H9 (cell line): Measurements from ENCODE around the gene CACNA1F. TPM values are rescaled to one million over a fixed set of nuclear protein-coding genes. Genes with fewer than 3 reads are reported as not detected.
A peak's percentile ranks its signal among the peaks of the same experiment; 100 is the strongest.

ENCODE experiments used
- DNase-seq: peaks from one replicate; pipeline ENCODE4 v3.0.0-alpha.2; 2017
- H2AFZ ChIP-seq: one replicate; pipeline ENCODE4 v1.6.1; 2013; ENCODE audit warnings: mild to moderate bottlenecking, low read length, control low read depth, moderate library complexity
- H2AK5ac ChIP-seq: 2 replicates; pipeline ENCODE4 v1.6.1; 2013; ENCODE audit warnings: low read length, control low read depth, mixed read lengths; ENCODE audit not compliant: insufficient read length
- H2BK120ac ChIP-seq: one replicate; pipeline ENCODE4 v1.6.1; 2013; ENCODE audit warnings: low read depth, mild to moderate bottlenecking, low read length, control low read depth, inconsistent platforms; ENCODE audit not compliant: poor library complexity, severe bottlenecking
- H2BK12ac ChIP-seq: 2 replicates; pipeline ENCODE4 v1.6.1; 2013; ENCODE audit warnings: low read length, control low read depth, mixed read lengths, low read depth; ENCODE audit not compliant: insufficient read length
- H2BK15ac ChIP-seq: 2 replicates; pipeline ENCODE4 v1.6.1; 2013; ENCODE audit warnings: low read depth, low read length, control low read depth
- H2BK20ac ChIP-seq: one replicate; pipeline ENCODE4 v1.6.1; 2013; ENCODE audit warnings: low read depth, mild to moderate bottlenecking, low read length, control low read depth, inconsistent platforms; ENCODE audit not compliant: poor library complexity, severe bottlenecking
- H2BK5ac ChIP-seq: 2 replicates; pipeline ENCODE4 v1.6.1; 2013; ENCODE audit warnings: low read length, control low read depth, mixed read lengths; ENCODE audit not compliant: insufficient read length
- H3K14ac ChIP-seq: 2 replicates; pipeline ENCODE4 v1.6.1; 2013; ENCODE audit warnings: low read length, control low read depth; ENCODE audit not compliant: insufficient read depth
- H3K18ac ChIP-seq: 2 replicates; pipeline ENCODE4 v1.6.1; 2013; ENCODE audit warnings: low read depth, mild to moderate bottlenecking, mixed read lengths, low read length, control low read depth; ENCODE audit not compliant: insufficient read length
- H3K23ac ChIP-seq: 2 replicates; pipeline ENCODE4 v1.6.1; 2013; ENCODE audit warnings: low read length, control low read depth, mixed read lengths, low read depth; ENCODE audit not compliant: insufficient read length
- H3K23me2 ChIP-seq: 2 replicates; pipeline ENCODE4 v1.6.1; 2013; ENCODE audit warnings: low read depth, mild to moderate bottlenecking, mixed read lengths, low read length, control low read depth; ENCODE audit not compliant: insufficient read length, poor library complexity, severe bottlenecking
- H3K27ac ChIP-seq: 2 replicates; pipeline ENCODE4 v1.5.1; 2013; ENCODE audit warnings: low read length, control low read depth, mixed read lengths, low read depth; ENCODE audit not compliant: insufficient read length
- H3K27me3 ChIP-seq: 2 replicates; pipeline ENCODE4 v1.6.1; 2013; ENCODE audit warnings: low read length, control low read depth, inconsistent platforms; ENCODE audit not compliant: insufficient read depth
- H3K4ac ChIP-seq: 2 replicates; pipeline ENCODE4 v1.6.1; 2013; ENCODE audit warnings: low read depth, mild to moderate bottlenecking, control low read depth, inconsistent platforms, low read length, moderate library complexity
- H3K4me1 ChIP-seq: 2 replicates; pipeline ENCODE4 v1.6.1; 2013; ENCODE audit warnings: low read length, control low read depth, inconsistent platforms; ENCODE audit not compliant: insufficient read depth
- H3K4me2 ChIP-seq: 2 replicates; pipeline ENCODE4 v1.6.1; 2013; ENCODE audit warnings: low read length, control low read depth, mixed read lengths; ENCODE audit not compliant: insufficient read length, insufficient read depth
- H3K56ac ChIP-seq: 2 replicates; pipeline ENCODE4 v1.6.1; 2013; ENCODE audit warnings: low read depth, mild to moderate bottlenecking, mixed read lengths, low read length, control low read depth; ENCODE audit not compliant: insufficient read length
- H3K79me1 ChIP-seq: 2 replicates; pipeline ENCODE4 v1.6.1; 2013; ENCODE audit warnings: low read depth, mild to moderate bottlenecking, moderate library complexity, low read length, control low read depth, inconsistent platforms; ENCODE audit not compliant: insufficient read depth, poor library complexity, severe bottlenecking
- H3K79me2 ChIP-seq: 2 replicates; pipeline ENCODE4 v1.6.1; 2013; ENCODE audit warnings: low read length, control low read depth, inconsistent platforms; ENCODE audit not compliant: insufficient read depth
- H3K9ac ChIP-seq: 2 replicates; pipeline ENCODE4 v1.6.1; 2013; ENCODE audit warnings: low read length, control low read depth, mixed read lengths; ENCODE audit not compliant: insufficient read length; ENCODE audit errors: extremely low read depth
- H3K9me3 ChIP-seq: one replicate; pipeline ENCODE4 v1.6.1; 2013; ENCODE audit warnings: low read depth, low read length, inconsistent platforms; ENCODE audit not compliant: control insufficient read depth
- H3T11ph ChIP-seq: one replicate; pipeline ENCODE4 v1.6.1; 2013; ENCODE audit warnings: mild to moderate bottlenecking, low read length, control low read depth, inconsistent platforms
- H4K20me1 ChIP-seq: one replicate; pipeline ENCODE4 v1.6.1; 2013; ENCODE audit not compliant: control insufficient read depth, insufficient read length, insufficient read depth
- H4K5ac ChIP-seq: 2 replicates; pipeline ENCODE4 v1.6.1; 2013; ENCODE audit warnings: low read depth, mild to moderate bottlenecking, mixed read lengths, low read length, control low read depth; ENCODE audit not compliant: insufficient read length
- H4K8ac ChIP-seq: replicated peaks from 2 replicates; pipeline ENCODE4 v1.6.1; 2013; ENCODE audit warnings: low read length, control low read depth, mixed read lengths, low read depth; ENCODE audit not compliant: insufficient read length
- H4K91ac ChIP-seq: 2 replicates; pipeline ENCODE4 v1.6.1; 2013; ENCODE audit warnings: low read depth, mild to moderate bottlenecking, moderate library complexity, mixed read lengths, low read length, control low read depth; ENCODE audit not compliant: insufficient read length
- H3K27ac Mint-ChIP-seq, 3 experiments: 2 replicates in 2 of 3; 3 replicates in 1 of 3; pipeline ENCODE4 v1.8.0; 2020 to 2021; ENCODE audit warnings: mixed read lengths in 3 of 3, mild to moderate bottlenecking in 1 of 3, moderate library complexity in 1 of 3
- H3K27me3 Mint-ChIP-seq: 2 replicates; pipeline ENCODE4 v1.8.0; 2021; ENCODE audit warnings: low read depth, mild to moderate bottlenecking, moderate library complexity, mixed read lengths
- H3K36me3 Mint-ChIP-seq, 3 experiments: 2 replicates in 2 of 3; 3 replicates in 1 of 3; pipeline ENCODE4 v1.8.0; 2020 to 2021; ENCODE audit warnings: low read depth in 3 of 3, mixed read lengths in 3 of 3; ENCODE audit not compliant: insufficient read depth in 1 of 3
- H3K4me1 Mint-ChIP-seq, 2 experiments: 2 replicates each; pipeline ENCODE4 v1.8.0; 2020; ENCODE audit warnings: mixed read lengths in 2 of 2
- H3K4me3 Mint-ChIP-seq, 2 experiments: 2 replicates in 1 of 2; 3 replicates in 1 of 2; pipeline ENCODE4 v1.8.0; 2020 to 2021; ENCODE audit warnings: mild to moderate bottlenecking in 2 of 2, mixed read lengths in 2 of 2, moderate library complexity in 1 of 2
- H3K9me3 Mint-ChIP-seq, 2 experiments: 2 replicates in 1 of 2; 3 replicates in 1 of 2; pipeline ENCODE4 v1.8.0; 2020; ENCODE audit warnings: mild to moderate bottlenecking in 2 of 2, mixed read lengths in 2 of 2, moderate library complexity in 1 of 2
- WGBS: extraction: QIAGEN DNeasy Blood & Tissue Kit; methylation state at CpG from one replicate; pipeline ENCODE4 v1.1.7; 2013; ENCODE audit warnings: missing lambda C conversion rate, low lambda C conversion rate, mixed read lengths; ENCODE audit not compliant: insufficient read length; ENCODE audit errors: extremely low coverage; 5-methylcytosine and 5-hydroxymethylcytosine counted together
- total RNA-seq: library from RNA; stranded (reverse); gene quantifications from 2 replicates; pipeline ENCODE4 v1.2.1, GENCODE V29; 2021
- TF ChIP-seq, protein P1 (sequence below): fragments of 200-600 bp; sonication (generic); conservative IDR thresholded peaks from 3 replicates; pipeline ENCODE4 v1.8.0; 2021; ENCODE audit warnings: antibody characterized with exemption, mild to moderate bottlenecking

CACNA1F gene
- total RNA-seq, 1 experiment from 2014 or later = 1.4 TPM

DNA sequence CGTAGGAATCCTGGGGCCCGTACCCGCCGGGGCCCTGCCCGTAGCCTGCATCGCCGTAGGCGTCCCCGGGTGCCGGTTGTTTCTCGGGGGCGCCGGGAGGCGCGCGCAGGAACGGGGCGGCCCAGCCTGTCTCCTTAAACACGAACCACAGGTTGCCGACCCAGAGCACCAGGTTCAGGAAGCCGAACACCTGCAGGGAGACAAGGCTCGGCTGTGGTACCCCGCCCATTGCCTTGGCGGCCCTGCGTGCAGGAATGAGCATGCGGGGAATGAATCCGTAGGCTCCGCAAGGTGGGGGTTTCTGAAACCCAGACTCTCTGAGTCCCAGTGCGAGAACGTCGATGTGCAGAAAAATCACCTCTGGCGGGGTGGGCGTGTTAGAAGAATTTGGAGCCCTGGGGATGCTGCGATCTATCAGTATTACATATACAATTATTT lies 41.5 kb downstream of the CACNA1F start:
- H3K36me3 Mint-ChIP-seq = peaks cover 8 to 14% (median 12%) of the 10 kb centered on the region in 3 experiments; a peak in 6 of 7 replicates
- no peak overlapping the region for H3K23ac ChIP-seq
- H2BK5ac ChIP-seq = no peak overlapping the region
- no CpG with 5 or more reads among the region's 34 CpGs for WGBS
- H4K5ac ChIP-seq = no peak overlapping the region
- H2AK5ac ChIP-seq = no peak overlapping the region
- no peak overlapping the region for H3T11ph ChIP-seq
- no peak overlapping the region for H3K4ac ChIP-seq
- peak overlapping the region; percentile 80 to 87 for H3K4me3 Mint-ChIP-seq
- no peak overlapping the region for H4K8ac ChIP-seq
- H3K9me3 Mint-ChIP-seq = peaks cover 75 to 82% of the 10 kb centered on the region in 2 experiments
- H3K27me3 Mint-ChIP-seq = peaks cover 3% of the 10 kb centered on the region; the same call in 1 of the 2 replicates
- H3K27ac Mint-ChIP-seq = peak overlapping the region in 2 of 3 experiments; percentile 57 to 88; a peak in 1 of 7 replicates
- no peaks in the 10 kb centered on the region for H3K27me3 ChIP-seq
- DNase-seq = no peak
- no peaks in the 10 kb centered on the region for H4K20me1 ChIP-seq
- H4K91ac ChIP-seq = no peak overlapping the region
- peaks cover 8 to 26% of the 10 kb centered on the region in 2 experiments for H3K4me1 Mint-ChIP-seq
- peak overlapping the region; percentile 47 for H3K4me2 ChIP-seq
- H3K27ac ChIP-seq = no peak overlapping the region
- peak overlapping the region; percentile 56 for H3K18ac ChIP-seq
- H3K14ac ChIP-seq = peak overlapping the region; percentile 45; the same call in 1 of the 2 replicates
- H2BK12ac ChIP-seq = no peak overlapping the region
- H3K79me2 ChIP-seq = no peaks in the 10 kb centered on the region
- no peak overlapping the region for H2BK20ac ChIP-seq
- TF ChIP-seq, protein P1, sequence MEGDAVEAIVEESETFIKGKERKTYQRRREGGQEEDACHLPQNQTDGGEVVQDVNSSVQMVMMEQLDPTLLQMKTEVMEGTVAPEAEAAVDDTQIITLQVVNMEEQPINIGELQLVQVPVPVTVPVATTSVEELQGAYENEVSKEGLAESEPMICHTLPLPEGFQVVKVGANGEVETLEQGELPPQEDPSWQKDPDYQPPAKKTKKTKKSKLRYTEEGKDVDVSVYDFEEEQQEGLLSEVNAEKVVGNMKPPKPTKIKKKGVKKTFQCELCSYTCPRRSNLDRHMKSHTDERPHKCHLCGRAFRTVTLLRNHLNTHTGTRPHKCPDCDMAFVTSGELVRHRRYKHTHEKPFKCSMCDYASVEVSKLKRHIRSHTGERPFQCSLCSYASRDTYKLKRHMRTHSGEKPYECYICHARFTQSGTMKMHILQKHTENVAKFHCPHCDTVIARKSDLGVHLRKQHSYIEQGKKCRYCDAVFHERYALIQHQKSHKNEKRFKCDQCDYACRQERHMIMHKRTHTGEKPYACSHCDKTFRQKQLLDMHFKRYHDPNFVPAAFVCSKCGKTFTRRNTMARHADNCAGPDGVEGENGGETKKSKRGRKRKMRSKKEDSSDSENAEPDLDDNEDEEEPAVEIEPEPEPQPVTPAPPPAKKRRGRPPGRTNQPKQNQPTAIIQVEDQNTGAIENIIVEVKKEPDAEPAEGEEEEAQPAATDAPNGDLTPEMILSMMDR = no peak
- no peak overlapping the region for H3K56ac ChIP-seq
- H3K4me1 ChIP-seq = no peaks in the 10 kb centered on the region
- H3K23me2 ChIP-seq = peaks cover 6% of the 10 kb centered on the region
- H3K79me1 ChIP-seq = no peaks in the 10 kb centered on the region
- no peak overlapping the region for H2AFZ ChIP-seq
- peaks cover 11% of the 10 kb centered on the region for H3K9me3 ChIP-seq
- H3K9ac ChIP-seq = peak overlapping the region; percentile 45
- no peak overlapping the region for H2BK15ac ChIP-seq
- H2BK120ac ChIP-seq = no peak overlapping the region
